Measurements from ENCODE around the gene MANBA.
"Not testable (repeated sequence)": the region's sequence is repeated elsewhere in the genome, so short reads cannot be mapped to it uniquely, and the experiment has no call there.

The MANBA gene

DNA sequence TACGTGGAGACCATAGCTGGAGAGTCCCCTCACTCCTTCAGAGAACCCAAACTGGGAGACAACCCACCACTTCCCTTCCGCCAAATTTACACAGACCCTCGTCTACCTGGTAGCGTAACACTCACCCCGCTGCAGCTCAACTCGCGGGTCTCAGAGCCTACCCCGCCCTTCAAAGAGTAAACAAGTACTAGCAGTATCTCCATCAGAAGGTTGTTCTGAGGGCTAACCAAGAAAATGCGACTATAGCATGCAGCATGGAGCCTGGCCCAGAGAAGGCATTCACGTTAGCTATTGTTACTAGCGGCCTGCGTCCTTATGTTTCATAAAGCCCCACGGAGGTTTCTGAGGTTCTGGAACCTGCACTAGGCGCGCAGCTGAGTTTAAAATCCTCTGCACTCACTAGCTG, 531 bp upstream of the MANBA start:
- no peak for DNase-seq

DNA sequence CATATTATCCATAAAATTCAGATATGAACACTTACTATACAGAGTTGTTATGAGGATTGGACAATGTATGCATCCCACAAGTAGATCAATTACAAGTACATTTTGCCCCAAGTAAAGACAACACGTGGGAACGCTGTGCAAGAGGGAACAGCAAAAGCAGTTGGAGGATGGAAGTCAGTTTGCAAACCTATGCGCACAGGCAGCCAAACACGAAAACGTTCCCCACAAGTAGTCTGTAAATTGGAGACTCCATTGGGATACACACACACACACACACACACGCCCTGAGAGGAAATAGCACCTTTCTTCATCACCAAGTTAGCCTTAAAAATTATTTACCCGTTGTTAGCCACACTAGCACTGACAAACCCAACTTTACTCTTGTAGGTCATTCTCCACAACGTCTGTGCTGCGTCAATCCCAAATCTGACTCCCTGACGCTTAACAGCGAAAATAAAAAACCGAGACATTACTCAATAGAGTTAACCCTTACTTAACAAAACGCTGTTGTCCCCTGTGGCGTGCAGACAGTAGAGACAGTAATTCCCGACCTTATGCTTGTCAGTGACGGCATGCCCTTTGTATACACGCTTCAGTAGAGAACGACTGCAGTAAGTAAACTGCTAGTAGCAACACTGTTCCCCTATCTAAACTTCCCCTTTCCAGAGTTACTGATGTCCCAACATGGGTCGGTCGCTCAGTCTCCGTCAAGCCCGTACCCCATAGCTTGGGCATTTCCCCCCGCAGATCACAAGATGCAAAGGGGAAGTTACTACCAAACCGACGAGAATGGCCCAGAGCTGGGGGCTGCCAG, 730 bp downstream of the MANBA start:
- peak; percentile 30 for DNase-seq

DNA sequence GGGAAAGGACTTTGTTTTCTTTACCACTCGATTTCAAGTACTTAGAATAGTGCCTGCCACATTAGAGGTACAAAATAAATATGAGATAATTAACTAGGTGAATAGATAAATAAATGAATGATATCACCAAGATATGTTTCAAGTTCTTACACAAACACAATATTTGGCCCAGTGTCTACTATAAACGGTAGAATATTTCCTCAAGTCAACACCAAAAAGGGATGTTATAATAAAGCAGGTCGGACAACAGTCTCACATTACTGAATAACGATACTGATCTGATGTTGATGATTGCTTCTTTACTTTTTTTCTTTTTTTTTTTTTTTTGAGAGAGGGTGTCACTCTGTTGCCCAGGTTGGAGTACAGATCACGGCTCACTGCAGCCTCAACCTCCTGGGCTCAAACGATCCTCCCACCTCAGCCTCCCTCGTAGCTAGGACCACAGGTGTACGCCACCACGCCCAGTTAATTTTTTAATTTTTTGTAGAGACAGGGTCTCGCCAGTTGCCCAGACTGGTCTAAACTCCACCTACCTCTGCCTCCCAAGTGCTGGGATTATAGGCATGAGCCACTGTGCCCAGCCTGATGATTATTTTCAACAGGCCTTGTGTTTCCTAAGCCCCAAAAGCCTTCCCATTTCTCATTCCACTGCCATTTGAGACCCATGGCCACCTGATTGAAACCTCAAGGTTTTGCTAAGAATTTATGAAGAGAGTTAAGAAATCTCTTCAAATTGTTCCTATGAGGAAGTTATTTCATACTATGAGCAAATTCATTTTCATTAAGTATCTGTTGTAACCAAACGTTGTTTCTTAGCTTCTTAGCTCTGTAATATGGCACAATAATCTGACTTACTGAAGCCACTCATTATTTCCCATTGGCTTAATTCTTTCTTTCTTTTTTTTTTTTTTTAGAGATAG, 2.3 kb downstream of the MANBA start:
- DNase-seq = no peak

DNA sequence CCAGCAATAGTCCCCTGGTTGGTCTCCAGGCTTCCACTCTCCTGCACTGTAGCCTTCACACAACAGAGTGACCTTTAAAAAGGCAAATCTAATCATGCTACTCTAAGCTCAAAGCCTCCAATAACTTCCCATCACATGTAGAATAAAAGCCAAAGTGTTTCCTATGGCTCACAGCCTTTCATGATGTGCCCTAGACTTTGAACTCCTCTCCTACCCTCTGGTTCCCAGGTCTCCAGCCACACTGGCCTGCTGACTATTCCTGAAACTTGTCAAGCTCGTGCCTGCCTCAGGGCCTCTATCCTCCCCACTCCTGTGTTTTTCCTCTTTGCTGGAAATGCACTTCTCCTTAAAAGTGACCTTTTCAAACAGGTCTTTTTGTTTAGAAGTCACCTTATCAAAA, 3.1 kb downstream of the MANBA start:
- no peak for DNase-seq

DNA sequence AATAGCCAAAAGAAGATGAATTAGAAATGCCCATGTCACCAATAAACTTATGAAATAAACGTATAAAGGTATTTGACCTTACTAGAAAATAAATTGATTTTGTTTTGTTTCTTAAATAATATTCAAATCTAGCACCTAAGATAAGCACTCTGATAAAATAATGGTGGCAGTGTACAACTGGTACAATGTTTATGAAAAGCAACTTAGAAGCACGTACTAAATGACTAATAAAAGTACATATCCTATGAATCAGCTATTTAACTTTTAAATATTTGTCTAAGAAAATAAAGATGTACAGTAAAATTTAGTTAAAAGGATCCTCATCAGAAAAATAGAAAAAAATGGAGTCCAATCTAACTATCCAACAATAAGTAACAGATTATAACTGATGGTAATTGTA, 6.7 kb downstream of the MANBA start:
- no peak for DNase-seq

DNA sequence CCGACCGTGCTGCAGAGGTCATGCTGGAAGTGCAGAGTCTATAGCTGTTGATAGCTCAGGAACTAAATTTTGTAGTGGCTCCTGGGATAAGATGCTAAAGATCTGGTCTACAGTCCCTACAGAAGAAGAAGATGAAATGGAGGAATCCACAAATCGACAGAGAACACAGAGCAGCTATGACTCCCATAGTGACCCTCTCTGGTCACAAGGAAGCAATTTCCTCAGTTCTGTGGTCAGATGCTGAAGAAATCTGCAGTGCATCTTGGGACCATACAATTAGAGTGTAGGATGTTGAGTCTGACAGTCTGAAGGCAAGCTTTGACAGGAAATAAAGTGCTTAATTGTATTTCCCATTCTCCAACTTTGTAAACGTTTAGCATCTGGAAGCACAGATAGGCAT, 8.8 kb downstream of the MANBA start:
- DNase-seq = no peak

DNA sequence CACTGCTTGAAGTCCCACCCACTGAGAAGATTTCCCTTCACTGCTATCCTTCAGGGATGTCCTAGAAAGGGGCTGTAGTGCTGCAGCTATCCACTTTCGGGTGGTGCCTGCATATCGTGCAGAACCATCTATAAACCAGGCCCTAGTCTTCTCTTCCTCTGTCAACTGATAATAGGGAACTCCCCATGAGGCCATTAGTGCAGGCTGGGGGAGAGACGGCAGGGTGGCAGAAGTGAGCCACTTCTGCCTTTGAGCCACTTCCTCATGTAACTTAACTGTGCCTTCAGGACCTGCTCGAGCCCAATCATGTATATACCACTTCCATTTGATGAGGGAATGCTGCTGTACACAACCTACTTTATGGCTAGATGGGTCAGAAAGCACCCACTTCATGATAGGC, 17.4 kb downstream of the MANBA start:
- not testable (repeated sequence) for DNase-seq

DNA sequence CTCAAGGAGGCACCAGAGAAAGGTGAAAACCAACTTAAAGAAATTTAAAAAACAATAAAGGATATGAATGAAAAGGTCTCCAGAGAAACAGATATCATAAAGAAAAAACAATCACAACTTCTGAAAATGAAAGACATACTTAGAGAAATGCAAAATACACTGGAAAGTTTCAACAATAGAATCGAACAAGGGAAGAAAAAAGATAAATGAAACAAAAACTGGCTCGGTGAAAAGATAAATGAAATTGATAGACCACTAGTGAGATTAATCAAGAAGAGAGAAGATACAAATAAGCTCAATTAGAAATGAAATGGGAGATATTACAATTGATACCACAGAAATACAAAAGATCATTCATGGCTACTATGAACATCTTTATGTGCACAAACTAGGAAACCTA, 22.0 kb downstream of the MANBA start:
- not testable (repeated sequence) for DNase-seq

DNA sequence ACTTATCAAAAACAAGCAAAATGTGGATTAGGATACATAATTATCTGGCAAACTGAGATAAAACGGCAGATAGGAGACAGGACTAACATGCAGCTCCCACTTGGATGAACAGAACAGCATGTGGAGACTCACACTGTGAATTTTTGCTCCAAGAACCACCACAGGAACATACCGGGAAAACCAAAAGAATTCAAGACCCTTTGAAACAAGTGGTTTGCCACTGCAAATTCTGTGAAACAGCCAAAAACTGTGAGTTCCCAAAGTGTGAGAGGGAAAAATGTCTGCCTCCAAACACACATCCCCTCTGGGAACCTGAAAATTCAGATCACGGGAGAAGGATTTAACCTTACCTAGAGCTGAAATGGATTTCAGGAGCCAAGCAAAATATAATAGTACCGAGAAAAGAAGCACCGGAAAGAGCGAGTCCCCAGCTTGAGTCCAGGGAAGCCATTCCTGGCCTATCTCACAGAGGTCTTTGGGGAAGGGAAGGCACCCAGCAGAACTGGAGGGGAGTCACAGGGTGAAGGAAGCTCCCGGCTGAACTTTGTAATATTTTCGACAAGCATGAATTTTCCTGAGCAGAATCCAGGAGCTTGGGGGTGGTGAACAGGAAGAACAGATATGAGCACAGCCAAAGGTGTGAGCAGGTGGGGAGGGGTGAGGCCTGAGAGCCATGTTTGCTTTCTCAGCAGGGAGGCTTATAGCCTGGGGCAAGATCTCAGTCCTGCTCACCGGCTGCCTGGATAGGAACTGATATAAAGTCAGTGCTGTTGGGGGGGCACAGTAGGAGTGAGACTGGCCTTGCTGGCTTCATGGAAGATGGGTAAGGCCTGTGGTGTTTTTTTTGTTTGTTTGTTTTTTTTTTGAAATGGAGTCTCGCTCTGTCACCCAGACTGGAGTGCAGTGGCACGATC, 23.9 kb downstream of the MANBA start:
- DNase-seq = peak; percentile 38

DNA sequence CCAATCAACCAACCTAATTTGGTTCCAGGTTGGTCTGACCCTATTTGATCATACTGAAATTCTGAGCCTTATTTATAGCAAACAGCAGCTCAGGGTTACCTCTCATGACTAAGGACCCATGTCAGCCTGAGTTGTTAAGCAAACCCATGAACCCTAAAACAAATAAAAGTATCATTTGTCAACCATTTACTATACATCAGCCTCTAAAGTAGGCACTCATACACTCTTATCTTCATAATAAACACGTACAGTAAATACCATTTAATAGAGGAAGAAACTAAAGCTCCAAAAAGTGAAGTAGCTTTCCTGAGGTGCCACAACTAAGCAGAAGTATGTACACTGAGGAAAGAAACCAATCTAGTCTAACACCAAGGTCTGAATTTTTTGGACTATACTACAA, 25.2 kb downstream of the MANBA start:
- no peak for DNase-seq

DNA sequence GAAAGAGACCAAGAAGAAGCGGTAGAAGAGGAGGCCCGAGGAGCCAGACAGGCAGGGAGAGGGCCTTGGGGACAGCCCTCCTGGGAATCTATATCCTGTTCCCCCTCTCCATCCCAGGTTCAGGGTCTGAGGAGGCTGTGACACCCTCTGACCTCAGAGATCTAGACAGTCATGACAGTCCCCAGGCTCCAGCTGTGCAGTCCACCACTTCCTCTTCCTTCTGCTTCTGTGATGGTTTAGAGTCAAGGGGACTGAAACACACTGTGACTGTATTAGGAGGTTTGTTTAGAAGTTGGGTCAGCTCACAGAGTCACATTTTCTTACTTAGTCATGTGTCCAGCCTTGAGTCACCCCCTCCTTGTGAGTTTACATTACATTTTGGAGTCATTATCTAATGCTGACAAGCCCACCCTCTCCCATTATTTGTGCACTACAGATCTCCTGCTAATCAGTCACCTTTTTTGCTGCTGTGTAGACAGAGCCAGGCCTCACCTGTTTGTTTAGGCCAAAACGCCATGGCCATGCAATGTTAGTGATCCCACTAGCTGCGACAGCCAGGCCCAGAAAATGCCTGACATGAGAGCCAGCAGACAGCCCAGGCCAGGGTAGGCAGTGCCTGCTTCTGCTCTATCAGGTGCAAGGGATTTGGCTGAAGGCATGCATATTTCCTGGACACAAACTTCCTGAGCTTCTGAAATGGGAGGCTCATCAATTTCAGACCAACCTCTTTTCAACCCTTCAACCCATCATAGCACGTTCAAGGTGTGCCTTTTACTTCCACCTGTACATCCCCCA, 26.0 kb downstream of the MANBA start:
- DNase-seq = no peak

DNA sequence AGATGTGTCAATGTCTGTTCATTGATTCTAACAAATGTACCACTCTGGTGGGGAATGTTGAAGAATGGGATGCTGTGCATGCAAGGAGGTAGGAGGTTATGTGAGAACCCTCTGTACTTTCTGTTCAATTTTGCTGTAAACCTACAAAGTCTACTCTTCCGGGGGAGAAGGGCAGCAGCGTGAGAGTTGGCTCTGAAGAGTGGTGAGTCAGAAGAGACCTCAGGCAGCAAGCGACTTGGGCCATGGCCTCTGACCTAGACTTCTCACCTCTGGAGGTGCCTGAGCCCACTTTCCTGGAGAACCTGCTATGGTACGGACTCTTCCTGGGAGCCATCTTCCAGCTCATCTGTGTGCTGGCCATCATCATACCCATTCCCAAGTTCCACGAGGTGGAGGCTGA, 26.7 kb downstream of the MANBA start:
- DNase-seq = no peak

DNA sequence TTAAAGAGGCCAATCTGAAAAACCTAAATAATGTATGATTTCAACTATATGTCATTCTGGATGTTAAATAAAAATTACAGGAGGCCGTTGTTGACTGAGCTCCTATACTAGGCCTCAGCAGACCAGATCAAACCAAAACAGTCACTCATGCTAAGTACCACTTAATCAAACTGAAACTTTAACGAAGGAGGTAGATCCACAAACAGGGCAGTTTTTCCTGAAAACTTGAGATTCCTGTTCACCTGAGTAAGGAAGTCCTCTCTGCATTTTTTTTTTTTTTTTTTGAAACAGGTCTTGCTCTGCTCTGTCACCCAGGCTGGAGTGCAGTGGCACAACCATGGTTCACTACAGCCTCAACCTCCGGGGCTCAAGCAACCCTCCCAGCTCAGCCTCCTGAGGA, 27.7 kb downstream of the MANBA start:
- DNase-seq = no peak

DNA sequence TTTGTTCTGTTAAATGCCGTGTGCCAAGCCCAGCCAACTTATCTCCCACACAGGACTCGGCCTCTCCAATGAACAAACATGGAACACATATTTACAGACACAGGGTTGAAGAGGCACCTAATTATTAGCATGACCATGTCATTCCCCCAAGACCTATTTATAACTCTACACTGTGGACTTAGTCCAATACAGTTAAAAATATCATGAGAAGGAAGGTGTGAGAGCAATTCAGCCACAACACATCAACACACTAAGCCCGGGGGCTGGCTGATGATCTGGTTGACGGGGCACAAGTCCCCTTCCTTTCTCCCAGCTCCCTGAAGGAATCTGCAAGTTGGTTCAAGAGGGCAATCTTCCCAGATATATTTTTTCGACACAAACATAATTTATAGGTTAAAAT, 28.1 kb downstream of the MANBA start:
- DNase-seq = no peak

DNA sequence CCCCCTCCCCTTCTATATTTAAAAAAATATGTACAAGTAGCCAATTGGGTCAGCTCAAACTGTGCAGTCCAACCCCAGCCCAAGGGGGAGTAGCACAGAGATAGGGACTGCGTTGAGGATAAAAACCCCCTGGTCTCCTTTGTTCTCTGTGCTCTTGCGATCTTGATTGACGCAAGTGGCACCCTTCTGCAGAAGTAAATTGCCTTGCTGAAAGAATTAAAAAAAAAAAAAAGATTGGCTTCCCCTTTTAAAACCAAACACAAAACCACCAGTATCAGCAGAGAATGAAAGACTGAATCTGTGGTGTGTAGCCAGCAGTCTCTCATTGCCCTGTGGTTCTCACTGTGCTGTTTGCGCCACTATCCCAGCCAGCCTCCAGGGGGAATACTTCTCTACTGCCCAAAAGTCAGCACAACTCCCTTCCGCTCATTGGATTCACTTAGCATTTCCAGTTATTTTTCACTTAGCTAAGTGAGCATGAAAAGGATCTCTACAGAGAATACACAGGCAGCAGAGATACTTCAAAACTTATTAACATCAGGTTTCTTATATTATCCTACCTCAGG, 29.7 kb downstream of the MANBA start:
- DNase-seq = no peak

DNA sequence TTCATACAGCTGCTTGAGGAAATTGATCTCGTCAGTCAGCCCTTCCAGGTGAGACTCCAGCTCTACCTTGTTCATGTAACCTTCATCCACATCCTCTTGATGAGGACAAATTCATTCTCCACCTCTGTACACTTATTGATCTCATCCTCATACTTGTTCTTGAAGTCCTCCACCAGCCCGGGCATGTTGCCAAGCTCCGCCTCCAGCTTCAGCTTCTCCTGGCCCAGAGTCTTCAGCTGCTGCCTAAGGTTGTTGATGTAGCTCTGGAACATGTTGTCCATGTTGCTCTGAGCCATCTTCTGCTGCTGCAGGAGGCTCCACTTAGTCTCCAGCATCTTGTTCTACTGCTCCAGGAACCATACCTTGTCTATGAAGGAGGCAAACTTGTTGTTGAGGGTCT, 31.3 kb downstream of the MANBA start:
- not testable (repeated sequence) for DNase-seq

DNA sequence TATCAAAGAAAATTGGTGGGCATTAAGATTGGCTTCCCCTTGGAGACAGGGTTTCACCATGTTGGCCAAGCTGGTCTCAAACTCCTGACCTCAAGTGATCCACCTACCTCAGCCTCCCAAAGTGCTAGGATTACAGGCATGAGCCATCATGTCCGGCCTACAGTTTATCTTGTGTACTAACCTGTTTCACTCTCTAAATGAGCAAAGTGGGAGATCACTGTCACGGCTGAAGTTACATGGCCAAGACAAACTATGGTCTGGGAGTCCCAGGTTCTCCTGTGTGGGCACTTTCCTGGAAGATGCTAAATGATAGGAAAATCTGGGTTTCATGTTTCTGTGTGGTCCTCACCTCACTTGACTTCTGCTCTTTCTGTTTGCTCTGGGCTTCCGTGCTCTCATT, 33.8 kb downstream of the MANBA start:
- not testable (repeated sequence) for DNase-seq

DNA sequence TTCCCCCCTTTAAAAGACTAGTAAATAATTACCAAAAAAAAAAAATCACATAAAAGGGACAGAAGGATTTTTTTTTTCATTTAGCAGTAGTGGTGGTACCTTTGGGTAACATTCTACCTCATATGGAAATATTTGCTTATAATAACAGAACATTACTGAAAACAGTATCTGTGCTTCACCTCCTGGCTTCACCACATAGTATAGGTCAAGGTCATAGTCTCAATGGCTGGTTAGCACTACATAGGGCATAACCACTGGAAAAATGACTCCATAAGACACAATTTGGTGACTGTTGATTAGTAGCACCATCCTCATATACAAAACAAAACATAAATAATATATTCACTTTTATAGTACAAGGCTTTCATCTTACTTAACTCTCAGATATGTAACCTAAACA, 34.7 kb downstream of the MANBA start:
- DNase-seq = no peak

DNA sequence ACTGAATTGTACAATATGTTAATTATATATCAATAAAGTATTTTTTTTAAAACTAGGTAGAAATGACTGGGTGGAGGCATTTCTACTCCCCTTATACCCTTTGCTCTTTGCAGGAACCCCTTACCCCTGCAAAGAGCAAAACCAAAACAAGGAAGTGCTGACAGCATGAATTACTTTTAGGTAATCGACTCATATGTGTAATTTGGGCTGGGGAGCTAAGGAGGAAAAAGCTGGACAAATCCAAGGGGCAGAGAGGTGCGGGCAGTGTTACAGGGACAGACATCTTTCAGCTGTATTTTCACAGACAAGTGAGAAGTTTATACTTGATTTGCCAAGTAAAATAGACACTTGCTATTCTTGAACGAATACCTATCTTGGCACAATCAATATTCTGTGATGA, 35.5 kb downstream of the MANBA start:
- DNase-seq = no peak

DNA sequence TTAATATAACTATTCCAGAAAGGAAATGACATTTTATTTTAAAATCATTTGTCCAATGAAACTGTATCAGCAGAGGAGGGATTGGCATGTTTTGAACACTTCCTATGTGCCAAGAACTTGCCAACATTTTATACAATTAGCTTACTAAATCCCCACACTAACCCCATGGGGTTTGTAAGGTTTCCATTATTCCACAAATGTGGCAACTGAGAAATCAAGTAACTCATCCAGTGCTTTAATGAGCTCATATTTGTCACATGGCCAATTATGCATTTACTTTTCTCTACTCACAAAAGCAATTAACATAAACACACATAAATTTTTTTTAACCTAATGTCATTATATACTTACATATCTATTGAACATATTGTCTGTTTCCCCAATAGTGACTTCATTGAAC, 37.3 kb downstream of the MANBA start:
- peak; percentile 17 for DNase-seq

DNA sequence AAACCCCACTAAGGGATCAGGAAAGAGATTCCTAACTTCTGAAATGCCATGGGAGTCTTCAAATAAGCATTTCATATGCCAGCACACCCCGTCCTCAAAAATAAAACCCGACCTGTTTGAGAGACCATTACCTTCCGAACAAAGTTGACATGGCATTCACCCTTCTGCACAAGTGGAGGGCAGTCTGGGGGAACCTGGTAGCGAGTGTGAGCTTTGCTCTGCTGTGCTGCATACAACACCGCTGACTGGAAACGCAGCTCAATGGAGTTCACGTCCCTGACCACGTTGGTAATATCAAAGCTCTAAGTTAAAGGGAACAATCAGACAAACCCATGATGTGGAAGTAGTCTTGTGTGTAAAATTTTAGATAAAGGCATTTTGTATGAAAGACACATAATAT, 38.0 kb downstream of the MANBA start:
- DNase-seq = no peak

Measured in fibroblast of skin of abdomen (primary cell).